ENCODE results near the gene RABL2A.
"Not testable (repeated sequence)": the region's sequence is repeated elsewhere in the genome, so short reads cannot be mapped to it uniquely, and the experiment has no call there.

The RABL2A gene

DNA sequence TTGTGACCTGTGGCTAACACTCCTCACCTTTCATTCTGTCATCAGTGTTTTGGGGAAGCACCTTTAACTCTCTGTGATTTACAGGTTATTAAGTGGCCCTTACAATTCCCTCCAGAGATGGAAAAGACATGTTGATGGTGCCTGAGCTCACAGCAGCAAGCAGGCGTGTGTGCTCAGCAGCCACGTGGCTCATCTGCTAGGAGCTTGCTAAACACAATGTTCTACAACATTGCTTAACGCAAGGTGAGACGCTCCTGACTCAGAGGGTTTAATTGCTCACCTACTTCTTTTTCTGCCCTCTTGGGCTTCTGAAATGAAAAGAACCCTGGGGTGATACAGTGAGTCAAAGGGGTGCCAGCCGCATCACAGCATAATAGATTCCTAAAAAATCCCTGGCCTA, 6.1 kb upstream of the RABL2A start:
- not testable (repeated sequence) for DNase-seq

- not testable (repeated sequence) for DNase-seq
These were observed 1.2 kb upstream of the RABL2A start for GRCh38 chr2:113625906-113626305.

DNA sequence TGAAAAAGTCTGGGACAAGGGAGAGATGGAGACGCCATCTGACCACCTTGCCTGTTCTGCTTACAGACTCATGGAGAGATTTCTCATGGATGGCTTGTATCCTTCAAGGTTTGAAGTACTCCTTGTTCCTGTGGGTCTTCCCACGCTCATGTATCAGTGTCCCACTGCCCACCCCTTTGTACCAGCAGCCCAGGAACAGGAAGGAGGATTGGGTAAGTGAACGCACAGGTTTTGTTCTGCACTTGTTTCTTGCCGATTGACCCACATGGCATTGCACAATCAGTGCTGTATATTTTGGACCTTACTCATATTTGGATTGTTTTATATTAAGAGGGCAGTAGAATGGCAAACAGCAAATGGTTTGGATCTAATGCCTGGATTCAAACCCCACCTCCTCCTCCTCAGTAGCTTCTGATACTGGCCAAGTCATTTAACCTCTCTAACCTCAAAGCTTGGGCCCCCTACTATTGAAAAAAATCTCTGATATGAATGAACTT, 5.8 kb downstream of the RABL2A start:
- not testable (repeated sequence) for DNase-seq

- not testable (repeated sequence) for DNase-seq
These were observed 8.3 kb downstream of the RABL2A start for GRCh38 chr2:113635358-113635757.

DNA sequence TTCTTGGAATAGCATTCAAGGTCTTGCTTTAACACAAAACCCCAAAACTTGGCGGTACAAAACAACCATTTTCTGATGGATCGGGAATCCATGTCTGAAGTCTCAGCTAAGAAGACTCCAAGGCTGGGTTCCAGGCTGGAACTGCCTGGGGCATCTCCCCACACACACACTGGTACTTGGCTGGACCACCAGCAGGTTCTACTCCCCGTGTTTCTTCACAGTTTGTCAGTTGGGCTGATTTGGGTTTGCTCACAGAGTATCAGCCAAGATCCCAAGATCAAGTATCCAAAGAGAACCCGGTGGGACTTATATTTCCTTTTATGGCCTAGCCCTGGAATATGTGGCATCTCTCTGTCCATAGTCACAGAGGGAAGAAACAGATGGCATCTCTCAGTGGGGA, 9.2 kb downstream of the RABL2A start:
- not testable (repeated sequence) for DNase-seq

DNA sequence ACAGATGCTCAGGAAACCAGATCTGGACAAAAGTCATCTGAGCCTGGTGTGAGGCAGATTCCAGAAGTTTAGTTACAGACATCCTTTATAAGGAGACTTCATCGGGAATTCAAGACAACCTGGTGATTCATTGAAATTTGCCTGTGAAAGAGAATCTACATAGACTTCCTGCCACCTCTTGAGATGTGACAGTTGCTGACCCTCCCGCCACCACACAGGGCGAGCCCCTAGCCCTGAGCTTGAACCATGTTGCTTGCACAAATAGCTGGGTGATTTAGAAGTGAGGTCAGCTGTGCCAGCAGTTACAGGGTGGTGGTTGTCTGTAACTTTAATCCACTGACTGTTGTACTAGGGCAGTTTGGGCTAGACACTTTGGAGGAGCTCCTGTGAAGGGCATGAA, 11.0 kb downstream of the RABL2A start:
- DNase-seq: not testable (repeated sequence)

- DNase-seq: not testable (repeated sequence)
These were observed 19.2 kb downstream of the RABL2A start for GRCh38 chr2:113646217-113646616.

DNA sequence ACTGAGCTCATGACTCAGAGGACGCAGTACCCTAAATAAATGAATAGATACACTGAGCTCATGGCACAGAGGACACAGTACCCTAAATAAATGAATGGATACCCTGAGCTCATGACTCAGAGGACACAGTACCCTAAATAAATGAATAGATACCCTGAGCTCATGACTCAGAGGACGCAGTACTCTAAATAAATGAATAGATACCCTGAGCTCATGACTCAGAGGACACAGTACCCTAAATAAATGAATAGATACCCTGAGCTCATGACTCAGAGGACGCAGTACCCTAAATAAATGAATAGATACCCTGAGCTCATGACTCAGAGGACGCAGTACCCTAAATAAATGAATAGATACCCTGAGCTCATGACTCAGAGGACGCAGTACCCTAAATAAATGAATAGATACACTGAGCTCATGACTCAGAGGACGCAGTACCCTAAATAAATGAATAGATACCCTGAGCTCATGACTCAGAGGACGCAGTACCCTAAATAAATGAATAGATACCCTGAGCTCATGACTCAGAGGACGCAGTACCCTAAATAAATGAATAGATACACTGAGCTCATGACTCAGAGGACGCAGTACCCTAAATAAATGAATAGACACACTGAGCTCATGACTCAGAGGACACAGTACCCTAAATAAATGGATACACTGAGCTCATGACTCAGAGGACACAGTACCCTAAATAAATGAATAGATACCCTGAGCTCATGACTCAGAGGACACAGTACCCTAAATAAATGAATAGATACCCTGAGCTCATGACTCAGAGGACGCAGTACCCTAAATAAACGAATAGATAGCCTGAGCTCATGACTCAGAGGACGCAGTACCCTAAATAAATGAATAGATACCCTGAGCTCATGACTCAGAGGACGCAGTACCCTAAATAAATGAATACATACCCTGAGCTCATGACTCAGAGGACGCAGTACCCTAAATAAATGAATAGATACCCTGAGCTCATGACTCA, 24.1 kb downstream of the RABL2A start:
- not testable (repeated sequence) for DNase-seq

GRCh38 chr2:113652599-113652998, 25.5 kb downstream of the RABL2A start:
- DNase-seq: not testable (repeated sequence)

DNA sequence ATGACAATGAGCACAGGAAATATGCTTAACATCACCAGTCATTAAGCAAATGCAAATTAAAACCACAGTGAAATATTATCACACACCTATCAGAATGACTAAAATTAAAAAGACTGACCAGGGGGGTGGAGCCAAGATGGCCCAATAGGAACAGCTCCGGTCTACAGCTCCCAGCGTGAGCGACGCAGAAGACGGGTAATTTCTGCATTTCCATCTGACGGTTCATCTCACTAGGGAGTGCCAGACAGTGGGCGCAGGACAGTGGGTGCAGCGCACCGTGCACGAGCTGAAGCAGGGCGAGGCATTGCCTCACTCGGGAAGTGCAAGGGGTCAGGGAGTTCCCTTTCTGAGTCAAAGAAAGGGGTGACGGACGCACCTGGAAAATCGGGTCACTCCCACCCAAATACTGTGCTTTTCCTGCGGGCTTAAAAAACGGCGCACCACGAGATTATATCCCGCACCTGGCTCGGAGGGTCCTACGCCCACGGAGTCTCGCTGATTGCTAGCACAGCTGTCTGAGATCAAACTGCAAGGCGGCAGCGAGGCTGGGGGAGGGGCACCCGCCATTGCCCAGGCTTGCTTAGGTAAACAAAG, 29.1 kb downstream of the RABL2A start:
- DNase-seq: not testable (repeated sequence)

- not testable (repeated sequence) for DNase-seq
These were observed 30.7 kb downstream of the RABL2A start for GRCh38 chr2:113657735-113658134.

DNA sequence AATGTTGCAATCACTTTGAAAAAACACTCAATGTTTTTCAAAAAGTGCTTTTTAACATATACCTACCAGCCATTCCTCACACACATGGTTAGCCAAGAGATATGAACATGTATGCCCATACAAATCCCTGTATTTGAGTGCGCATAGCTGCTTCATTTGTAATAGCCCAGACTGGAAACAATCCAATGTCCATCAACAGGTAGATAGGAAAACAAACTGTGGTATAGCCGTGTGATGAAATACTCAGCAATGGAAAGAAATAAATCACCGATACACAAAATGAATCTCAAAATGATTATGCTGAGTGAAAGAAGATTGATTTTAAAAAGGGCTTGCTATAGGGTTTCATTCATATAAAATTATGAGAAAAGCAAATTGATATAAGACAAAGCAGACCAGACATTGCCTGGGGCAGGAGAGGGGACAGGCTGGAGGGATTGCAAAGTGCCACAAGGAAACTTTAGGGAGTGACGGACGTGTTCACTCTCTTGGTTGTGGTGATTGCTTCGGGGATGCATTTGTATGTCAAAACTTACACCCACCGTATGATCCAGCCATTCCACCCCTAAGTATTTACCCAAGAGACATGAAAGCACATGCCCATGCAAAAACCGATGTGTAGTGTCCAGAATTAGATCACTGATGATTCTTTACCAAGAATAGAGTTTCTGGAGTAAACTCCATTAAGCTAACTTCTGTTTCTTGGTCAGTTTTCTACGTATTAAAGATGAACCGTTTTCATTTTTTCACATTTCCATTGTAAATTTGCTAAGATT, 36.4 kb downstream of the RABL2A start:
- DNase-seq: not testable (repeated sequence)

GRCh38 chr2:113664761-113665533, 37.9 kb downstream of the RABL2A start:
- not testable (repeated sequence) for DNase-seq

DNA sequence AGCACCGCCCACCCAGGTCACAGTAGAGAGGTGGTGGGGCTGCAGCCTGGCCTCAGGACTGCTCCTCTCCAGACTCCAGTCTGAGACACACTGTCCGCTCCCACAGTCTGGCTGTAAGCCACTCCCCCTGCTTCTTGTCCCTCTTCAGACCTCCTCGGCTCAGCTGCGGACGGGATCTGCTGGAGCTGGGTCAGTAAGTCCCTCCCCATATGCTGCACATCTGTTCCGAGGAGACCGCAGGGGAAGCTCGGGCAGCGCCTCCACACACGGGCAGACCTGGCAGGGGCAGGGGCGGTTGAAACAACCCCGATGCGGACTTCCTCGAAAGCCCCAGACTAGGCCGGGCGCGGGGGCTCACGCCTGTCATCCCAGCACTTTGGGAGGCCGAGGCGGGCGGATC, 41.9 kb downstream of the RABL2A start:
- DNase-seq: not testable (repeated sequence)

DNA sequence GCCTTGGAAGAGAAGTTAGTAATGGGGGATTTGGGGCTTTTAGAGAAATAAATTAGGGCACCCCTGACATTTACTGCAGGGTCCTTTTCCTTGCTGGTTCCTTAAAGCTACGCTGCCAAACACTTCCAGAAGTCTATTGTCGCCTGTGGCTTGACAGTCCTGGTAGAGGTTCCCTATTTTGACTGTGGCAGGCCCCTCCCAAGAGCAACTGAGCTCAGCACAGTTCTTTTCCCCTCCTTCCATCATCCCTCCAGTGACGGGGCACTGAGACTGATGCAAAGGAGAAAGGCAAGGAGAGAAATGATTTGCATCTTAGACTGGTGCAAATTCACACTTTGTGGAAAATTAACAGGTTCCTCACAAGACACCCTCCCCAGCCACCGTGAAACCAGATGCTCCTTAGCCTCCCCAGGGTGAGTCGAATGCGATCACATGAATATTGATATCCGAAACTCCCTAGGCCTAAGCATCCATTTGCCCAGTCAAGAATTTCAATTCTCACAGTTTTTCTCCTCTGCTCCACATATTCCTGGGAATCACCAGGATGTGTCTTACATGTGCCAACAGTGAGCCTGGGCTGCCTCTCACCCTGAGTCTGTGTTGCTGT, 45.4 kb downstream of the RABL2A start:
- no peak for DNase-seq

- DNase-seq: no peak
These were observed 48.8 kb downstream of the RABL2A start for GRCh38 chr2:113675875-113676274.

DNA sequence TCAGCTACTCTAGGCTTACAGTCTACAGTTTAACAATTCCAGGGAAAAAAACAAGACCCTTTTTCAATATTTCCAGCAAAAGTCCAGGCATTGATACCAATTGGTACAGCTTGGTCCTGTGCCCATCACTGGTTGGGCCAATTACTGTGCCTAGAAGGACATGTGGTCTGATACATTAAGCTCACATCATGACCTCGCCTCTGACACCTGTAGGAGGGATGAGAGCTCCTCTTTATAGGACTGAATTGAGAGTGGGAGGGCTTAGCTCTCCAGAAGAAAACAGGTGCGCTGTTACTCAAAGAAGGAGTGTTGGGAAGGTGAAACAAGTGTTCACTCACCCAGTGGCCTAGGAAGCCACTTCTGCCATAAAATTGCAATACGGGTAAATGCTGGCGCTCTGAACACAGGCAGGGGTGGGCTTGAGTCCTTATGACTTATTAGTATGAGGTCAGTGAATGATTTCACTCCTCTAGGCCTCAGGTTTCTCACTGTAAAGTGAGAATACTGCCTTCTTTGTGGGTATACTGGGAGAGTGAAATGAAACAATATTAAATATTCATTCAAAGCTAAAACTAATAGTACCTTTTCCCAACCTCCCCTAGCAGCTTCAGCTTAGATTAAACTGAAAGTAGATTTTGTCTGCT, 49.7 kb downstream of the RABL2A start:
- DNase-seq: no peak

DNA sequence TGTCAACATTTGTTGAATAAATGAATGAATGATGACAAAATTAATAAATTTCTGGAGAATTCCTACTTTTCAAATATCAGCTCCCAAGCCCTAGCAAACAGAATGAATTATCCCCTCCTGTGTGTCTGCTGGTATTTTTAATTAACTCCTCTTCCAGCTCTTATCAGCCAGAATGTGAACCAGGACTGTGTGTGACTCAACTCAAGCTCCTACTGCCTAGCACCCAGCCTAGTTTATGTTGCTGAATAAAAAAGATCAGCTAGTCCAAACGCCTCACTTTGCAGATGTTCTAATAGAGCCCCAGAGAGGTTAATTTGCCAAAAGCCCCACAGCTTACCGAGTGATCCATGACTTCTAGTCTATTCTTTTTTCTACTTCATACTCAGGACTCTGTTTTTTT, 50.3 kb downstream of the RABL2A start:
- no peak for DNase-seq

DNA sequence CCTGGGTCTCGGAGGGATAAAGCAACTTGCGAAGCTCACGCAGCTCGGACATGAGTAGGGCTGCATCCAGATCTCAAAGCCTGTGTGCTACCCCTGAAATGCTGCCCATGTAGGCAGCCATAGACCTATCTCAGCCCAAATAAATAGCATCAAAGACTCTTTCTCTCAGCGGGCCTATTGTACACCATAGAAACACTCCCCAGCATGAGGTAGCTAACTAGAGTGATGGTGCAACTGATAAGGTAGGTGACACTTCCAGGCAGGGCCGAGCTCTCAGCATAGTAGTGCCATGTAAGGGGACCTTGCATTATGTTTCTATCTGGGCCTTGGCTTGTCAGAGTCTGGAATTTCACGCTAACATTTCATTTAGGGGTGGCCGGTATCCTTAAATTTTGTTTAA, 52.4 kb downstream of the RABL2A start:
- DNase-seq: no peak

- DNase-seq: no peak
These were observed 58.4 kb downstream of the RABL2A start for GRCh38 chr2:113685471-113685870.

- no peak for DNase-seq
These were observed 59.5 kb downstream of the RABL2A start for GRCh38 chr2:113686537-113686936.

Data from activated T-cell treated with anti-CD3 and anti-CD28 coated beads for 4 hours (primary cell).